Vagina (tissue), 2 donors: Measurements from ENCODE around the gene MDN1. TPM values are rescaled to one million over a fixed set of nuclear protein-coding genes. Genes with fewer than 3 reads are reported as not detected.
"Not testable (repeated sequence)": the region's sequence is repeated elsewhere in the genome, so short reads cannot be mapped to it uniquely, and the experiment has no call there.

ENCODE experiments used
- DNase-seq, 2 donors: peaks; one replicate each; pipeline ENCODE4 v3.0.0-alpha.2; 2017; ENCODE audit errors: extremely low spot score in 2 of 2
- H3K27ac ChIP-seq: fragments of 200-600 bp; sonication (generic); one replicate; pipeline ENCODE4 v1.5.1; 2019
- H3K27me3 ChIP-seq: fragments of 200-600 bp; sonication (generic); one replicate; pipeline ENCODE4 v1.5.1; 2019
- H3K36me3 ChIP-seq, 2 donors: fragments of 200-600 bp; sonication (generic); one replicate each; pipeline ENCODE4 v1.5.1; 2017 to 2019
- H3K4me1 ChIP-seq: fragments of 200-600 bp; sonication (generic); one replicate; pipeline ENCODE4 v1.5.1; 2019
- H3K4me3 ChIP-seq, 2 donors: fragments of 200-600 bp; sonication (generic); 1 replicate in 1 of 2; 2 replicates in 1 of 2; pipeline ENCODE4 v1.5.1; 2016 to 2019
- H3K9me3 ChIP-seq: fragments of 200-600 bp; sonication (generic); one replicate; pipeline ENCODE4 v1.5.1; 2019
- POLR2A ChIP-seq, 2 donors: fragments of 450-650 bp; IDR thresholded peaks; one replicate each; pipeline ENCODE4 v1.6.1; 2017; ENCODE audit warnings: antibody characterized with exemption in 2 of 2, mild to moderate bottlenecking in 2 of 2, moderate library complexity in 2 of 2
- POLR2AphosphoS5 ChIP-seq, 2 donors: sonication (generic); formaldehyde crosslinking; IDR thresholded peaks; one replicate each; pipeline ENCODE4 v1.9.0; 2017; ENCODE audit warnings: antibody characterized with exemption in 2 of 2, mild to moderate bottlenecking in 2 of 2, low read depth in 1 of 2; ENCODE audit not compliant: insufficient read depth in 1 of 2
- intact Hi-C: fragments of 100-400 bp; cut with DNase I; formaldehyde crosslinking; loops from one replicate; pipeline ENCODE4 v1.15.1; 2023
- total RNA-seq: library from RNA; depleted of rRNA; stranded (reverse); fragments of >200 nt; gene quantifications from one replicate; pipeline ENCODE4 v1.2.3, GENCODE V29; 2016
- TF ChIP-seq, protein P1 (sequence below), 3 experiments: fragments of 450-650 bp in 2 of 3; fragments of 200-600 bp in 1 of 3; sonication (generic) in 1 of 3; IDR thresholded peaks; one replicate each; pipeline ENCODE4 v1.5.1; 2017 to 2019; ENCODE audit warnings: antibody characterized with exemption in 3 of 3, mild to moderate bottlenecking in 2 of 3, moderate library complexity in 2 of 3

MDN1 gene
- total RNA-seq, 1 donor from 2014 or later: 23.8 TPM

DNA sequence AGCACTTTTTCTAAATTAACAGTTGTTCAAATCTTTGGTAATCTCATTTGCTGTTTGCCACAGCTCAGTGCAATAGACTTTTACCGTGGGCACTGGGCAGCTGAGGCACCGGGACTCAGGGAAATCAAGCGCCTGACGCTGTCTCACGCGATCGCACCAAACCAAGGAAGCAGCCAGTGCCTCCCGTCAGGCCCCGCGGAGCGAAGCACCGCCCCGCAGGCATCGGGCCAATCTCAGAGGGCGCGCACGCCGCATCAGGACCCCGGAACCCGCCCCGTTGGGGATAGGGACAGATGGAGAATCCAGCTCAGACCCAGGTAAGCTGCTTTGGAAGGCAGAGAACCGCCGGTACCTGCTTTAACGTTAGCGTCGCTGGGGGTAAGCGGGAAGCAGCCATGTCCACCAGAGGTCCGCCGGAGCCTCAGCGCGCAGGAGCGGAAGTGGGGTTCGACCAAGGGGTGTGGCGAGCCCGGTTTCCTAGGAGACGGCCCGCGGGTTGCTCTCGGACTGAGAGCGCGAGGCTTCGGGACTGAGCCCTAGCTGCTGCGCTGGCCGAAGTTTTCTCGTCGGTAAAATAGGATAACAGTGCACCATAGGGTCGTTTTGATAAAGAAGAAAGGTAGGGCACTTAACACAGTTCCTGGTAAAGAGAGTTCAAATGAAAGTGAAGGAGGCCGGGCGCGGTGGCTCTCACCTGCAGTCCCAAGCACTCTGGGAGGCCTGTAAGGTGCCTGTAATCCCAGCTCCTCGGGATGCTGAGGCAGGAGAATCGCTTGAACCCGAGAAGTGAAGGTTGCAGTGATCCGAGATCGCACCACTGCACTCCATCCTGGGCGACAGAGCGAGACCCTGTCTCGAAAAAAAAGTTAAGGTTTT lies 181.0 kb downstream of the MDN1 start, which contains the start of gene LYRM2:
LYRM2 (minus strand) TSS at position 428 of the 876 bp plus-strand sequence; CDS start at position 397, 31 bp downstream.
- no peaks in the 10 kb centered on the region for H3K9me3 ChIP-seq
- peak in 1 of 2 donors; percentile 93 for DNase-seq
- peak; percentile 93 to 98 for TF ChIP-seq POLR2AphosphoS5 (IDR thresholded peaks at IDR 0.05; ENCODE audit: insufficient read depth in 1 of 2, low read depth in 1 of 2)
- TF ChIP-seq, protein P1, sequence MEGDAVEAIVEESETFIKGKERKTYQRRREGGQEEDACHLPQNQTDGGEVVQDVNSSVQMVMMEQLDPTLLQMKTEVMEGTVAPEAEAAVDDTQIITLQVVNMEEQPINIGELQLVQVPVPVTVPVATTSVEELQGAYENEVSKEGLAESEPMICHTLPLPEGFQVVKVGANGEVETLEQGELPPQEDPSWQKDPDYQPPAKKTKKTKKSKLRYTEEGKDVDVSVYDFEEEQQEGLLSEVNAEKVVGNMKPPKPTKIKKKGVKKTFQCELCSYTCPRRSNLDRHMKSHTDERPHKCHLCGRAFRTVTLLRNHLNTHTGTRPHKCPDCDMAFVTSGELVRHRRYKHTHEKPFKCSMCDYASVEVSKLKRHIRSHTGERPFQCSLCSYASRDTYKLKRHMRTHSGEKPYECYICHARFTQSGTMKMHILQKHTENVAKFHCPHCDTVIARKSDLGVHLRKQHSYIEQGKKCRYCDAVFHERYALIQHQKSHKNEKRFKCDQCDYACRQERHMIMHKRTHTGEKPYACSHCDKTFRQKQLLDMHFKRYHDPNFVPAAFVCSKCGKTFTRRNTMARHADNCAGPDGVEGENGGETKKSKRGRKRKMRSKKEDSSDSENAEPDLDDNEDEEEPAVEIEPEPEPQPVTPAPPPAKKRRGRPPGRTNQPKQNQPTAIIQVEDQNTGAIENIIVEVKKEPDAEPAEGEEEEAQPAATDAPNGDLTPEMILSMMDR (IDR thresholded peaks at IDR 0.05): no peak
- TF ChIP-seq POLR2A (IDR thresholded peaks at IDR 0.05): peak in 1 of 2 donors; percentile 44
- intact Hi-C loops: no loop called here
- peak within 1 kb of the TSS; percentile 59 to 63 for H3K4me3 ChIP-seq
- no peaks in the 10 kb centered on the region for H3K27me3 ChIP-seq
- H3K4me1 ChIP-seq: peaks cover 22% of the 10 kb centered on the region
- peak within 1 kb of the TSS; percentile 94 for H3K27ac ChIP-seq
- peaks cover 0 to 13% of the 10 kb centered on the region in 2 donors for H3K36me3 ChIP-seq

DNA sequence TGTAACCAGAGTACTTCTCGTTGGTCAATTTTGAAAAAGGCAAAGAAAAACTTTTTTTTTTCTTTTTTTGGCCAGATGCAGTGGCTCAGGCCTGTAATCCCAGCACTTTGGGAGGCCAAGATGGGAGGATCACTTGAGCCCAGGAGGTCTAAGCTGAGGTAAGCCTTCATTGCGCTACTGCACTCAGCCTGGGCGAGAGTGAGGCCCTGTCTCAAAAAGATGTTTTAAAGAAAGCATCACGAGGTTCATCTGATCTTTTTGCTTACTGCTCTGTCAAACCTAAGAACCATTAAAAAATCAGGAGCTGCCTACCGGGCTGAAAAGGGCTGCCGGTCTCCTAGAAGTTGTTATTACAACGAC lies 181.7 kb downstream of the MDN1 start:
- peak overlapping the region; percentile 94 for H3K27ac ChIP-seq
- no peak for DNase-seq
- no peaks in the 10 kb centered on the region for H3K9me3 ChIP-seq
- intact Hi-C loops: no loop called here
- H3K4me1 ChIP-seq: peaks cover 22% of the 10 kb centered on the region
- H3K27me3 ChIP-seq: no peaks in the 10 kb centered on the region
- TF ChIP-seq POLR2A (IDR thresholded peaks at IDR 0.05) (no peak), POLR2AphosphoS5 (IDR thresholded peaks at IDR 0.05; ENCODE audit: insufficient read depth in 1 of 2, low read depth in 1 of 2) (no peak)
- TF ChIP-seq, protein P1 (IDR thresholded peaks at IDR 0.05): no peak
- H3K4me3 ChIP-seq: peak overlapping the region; percentile 59 to 63
- H3K36me3 ChIP-seq: peaks cover 0 to 8% of the 10 kb centered on the region in 2 donors

DNA sequence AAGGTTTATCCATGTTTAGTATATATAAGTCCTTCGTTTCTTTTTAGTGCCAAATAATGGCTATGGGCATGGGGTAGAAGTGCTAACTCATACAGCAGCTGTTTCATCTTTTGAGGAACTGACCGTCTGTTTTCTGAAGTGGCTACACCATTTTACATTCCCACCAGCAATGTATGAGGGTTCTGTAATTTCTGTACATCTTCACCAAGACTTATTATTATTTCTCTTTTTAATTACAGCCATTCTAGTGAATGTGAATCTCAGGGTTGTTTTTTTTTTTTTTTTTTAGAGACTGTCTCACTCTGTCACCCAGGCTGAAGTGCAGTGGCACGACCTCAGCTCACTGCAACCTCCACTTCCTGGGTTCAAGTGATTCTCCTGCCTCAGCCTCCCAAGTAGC lies 183.2 kb downstream of the MDN1 start:
- DNase-seq, H3K27ac ChIP-seq, H3K36me3 ChIP-seq, intact Hi-C loops, H3K4me3 ChIP-seq, H3K27me3 ChIP-seq, H3K9me3 ChIP-seq: not testable (repeated sequence)
- peaks cover 22% of the 10 kb centered on the region for H3K4me1 ChIP-seq

DNA sequence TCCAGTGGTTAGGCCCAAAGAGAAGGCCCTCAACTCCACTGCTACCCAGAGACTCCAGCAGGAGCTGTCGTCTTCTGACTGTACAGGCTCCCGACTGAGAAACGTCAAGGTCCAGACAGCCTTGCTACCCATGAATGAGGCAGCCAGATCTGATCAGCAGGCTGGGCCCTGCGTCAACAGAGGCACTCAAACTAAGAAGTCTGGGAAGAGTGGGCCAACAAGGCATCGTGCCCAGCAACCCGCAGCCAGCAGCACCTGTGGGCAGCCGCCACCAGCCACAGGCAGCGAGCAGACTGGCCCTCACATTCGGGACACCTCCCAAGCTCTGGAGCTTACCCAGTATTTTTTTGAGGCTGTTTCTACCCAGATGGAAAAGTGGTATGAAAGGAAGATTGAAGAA lies 189.1 kb downstream of the MDN1 start:
- no peak for DNase-seq
- no peak overlapping the region for H3K27ac ChIP-seq
- H3K4me1 ChIP-seq: no peaks in the 10 kb centered on the region
- TF ChIP-seq, protein P1 (IDR thresholded peaks at IDR 0.05): no peak
- TF ChIP-seq POLR2AphosphoS5 (IDR thresholded peaks at IDR 0.05; ENCODE audit: insufficient read depth in 1 of 2, low read depth in 1 of 2): no peak
- TF ChIP-seq POLR2A (IDR thresholded peaks at IDR 0.05): no peak
- H3K4me3 ChIP-seq: no peak overlapping the region
- no peaks in the 10 kb centered on the region for H3K9me3 ChIP-seq
- no peaks in the 10 kb centered on the region for H3K27me3 ChIP-seq
- peaks cover 0 to 22% of the 10 kb centered on the region in 2 donors for H3K36me3 ChIP-seq
- intact Hi-C loops: no loop called here

DNA sequence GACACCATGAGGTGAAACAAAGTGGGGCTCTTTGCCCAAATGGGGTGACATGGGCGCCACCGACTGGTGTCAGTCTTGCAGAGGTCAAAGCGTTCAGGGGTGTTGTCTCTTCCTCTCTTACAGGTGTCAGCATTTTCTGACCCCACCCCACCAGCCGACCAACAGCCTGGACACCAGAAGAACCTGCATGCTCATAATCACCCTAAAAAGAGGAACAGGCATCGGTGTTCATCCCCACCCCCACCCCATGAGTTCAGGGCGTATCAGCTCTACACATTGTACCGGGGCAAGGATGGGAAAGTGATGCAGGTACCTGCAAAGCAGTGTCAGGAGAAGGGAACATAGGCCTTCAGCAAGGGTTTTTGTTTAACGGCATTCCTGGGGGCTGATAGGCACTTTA lies 195.8 kb downstream of the MDN1 start:
- Histone ChIP-seq H3K9me3 (no peaks in the 10 kb centered on the region), H3K27me3 (no peaks in the 10 kb centered on the region), H3K36me3 (peaks cover 0 to 12% of the 10 kb centered on the region in 2 donors), H3K4me3 (no peak overlapping the region), H3K27ac (no peak overlapping the region), H3K4me1 (no peaks in the 10 kb centered on the region)
- TF ChIP-seq POLR2A (IDR thresholded peaks at IDR 0.05) (no peak), POLR2AphosphoS5 (IDR thresholded peaks at IDR 0.05; ENCODE audit: insufficient read depth in 1 of 2, low read depth in 1 of 2) (no peak)
- TF ChIP-seq, protein P1 (IDR thresholded peaks at IDR 0.05): no peak
- intact Hi-C loops: no loop called here
- DNase-seq: peak in 1 of 2 donors; percentile 70
